ENCODE measurements around the gene NCKAP5.

NCKAP5 gene

GRCh38 chr2:132789066-132789465 lies 779.2 kb downstream of the NCKAP5 start:
- no peak for TF ChIP-seq USF1 (IDR thresholded peaks at IDR 0.05)
- TF ChIP-seq EGR1 (IDR thresholded peaks at IDR 0.05): no peak
- no peak for TF ChIP-seq CEBPB (IDR thresholded peaks at IDR 0.05)
- no peak for TF ChIP-seq REST (IDR thresholded peaks at IDR 0.05; ENCODE audit: low read depth)
- TF ChIP-seq NFIC (IDR thresholded peaks at IDR 0.05): no peak
- TF ChIP-seq FOXM1 (IDR thresholded peaks at IDR 0.05; ENCODE audit: borderline replicate concordance, low read depth): no peak
- TF ChIP-seq MAX (IDR thresholded peaks at IDR 0.05): no peak

GRCh38 chr2:132788310-132788838 lies 779.9 kb downstream of the NCKAP5 start:
- TF ChIP-seq MAX (IDR thresholded peaks at IDR 0.05) (no peak), CEBPB (IDR thresholded peaks at IDR 0.05) (no peak), TEAD4 (IDR thresholded peaks at IDR 0.05) (no peak), RAD21 (IDR thresholded peaks at IDR 0.05; ENCODE audit: low read depth) (no peak), YY1 (IDR thresholded peaks at IDR 0.05; ENCODE audit: low read depth) (no peak), TAF1 (IDR thresholded peaks at IDR 0.05; ENCODE audit: low read depth) (no peak), FOXM1 (IDR thresholded peaks at IDR 0.05; ENCODE audit: borderline replicate concordance, low read depth) (no peak), EP300 (IDR thresholded peaks at IDR 0.05; ENCODE audit: borderline replicate concordance) (no peak), EGR1 (IDR thresholded peaks at IDR 0.05) (no peak), CREB1 (IDR thresholded peaks at IDR 0.05; ENCODE audit: low read depth) (no peak), NFIC (IDR thresholded peaks at IDR 0.05) (no peak), USF1 (IDR thresholded peaks at IDR 0.05) (no peak), REST (IDR thresholded peaks at IDR 0.05; ENCODE audit: low read depth) (no peak)

- TF ChIP-seq EP300 (IDR thresholded peaks at IDR 0.05; ENCODE audit: borderline replicate concordance): no peak
- TF ChIP-seq REST (IDR thresholded peaks at IDR 0.05; ENCODE audit: low read depth): no peak
- no peak for TF ChIP-seq MAX (IDR thresholded peaks at IDR 0.05)
- TF ChIP-seq NFIC (IDR thresholded peaks at IDR 0.05): no peak
- no peak for TF ChIP-seq EGR1 (IDR thresholded peaks at IDR 0.05)
- no peak for TF ChIP-seq TCF12 (IDR thresholded peaks at IDR 0.05; ENCODE audit: low read depth)
- TF ChIP-seq TEAD4 (IDR thresholded peaks at IDR 0.05): no peak
- TF ChIP-seq CREB1 (IDR thresholded peaks at IDR 0.05; ENCODE audit: low read depth): no peak
- no peak for TF ChIP-seq CEBPB (IDR thresholded peaks at IDR 0.05)
- no peak for TF ChIP-seq TAF1 (IDR thresholded peaks at IDR 0.05; ENCODE audit: low read depth)
- no peak for TF ChIP-seq RAD21 (IDR thresholded peaks at IDR 0.05; ENCODE audit: low read depth)
- no peak for TF ChIP-seq FOXM1 (IDR thresholded peaks at IDR 0.05; ENCODE audit: borderline replicate concordance, low read depth)
- TF ChIP-seq ZBTB7A (IDR thresholded peaks at IDR 0.05; ENCODE audit: low read depth): no peak
- TF ChIP-seq USF1 (IDR thresholded peaks at IDR 0.05): no peak
- TF ChIP-seq YY1 (IDR thresholded peaks at IDR 0.05; ENCODE audit: low read depth): no peak
These were observed 784.4 kb downstream of the NCKAP5 start for GRCh38 chr2:132783883-132784282.

- no peak for TF ChIP-seq FOXM1 (IDR thresholded peaks at IDR 0.05; ENCODE audit: borderline replicate concordance, low read depth)
- no peak for TF ChIP-seq NFIC (IDR thresholded peaks at IDR 0.05)
- no peak for TF ChIP-seq USF1 (IDR thresholded peaks at IDR 0.05)
- no peak for TF ChIP-seq CEBPB (IDR thresholded peaks at IDR 0.05)
- no peak for TF ChIP-seq EGR1 (IDR thresholded peaks at IDR 0.05)
- TF ChIP-seq CREB1 (IDR thresholded peaks at IDR 0.05; ENCODE audit: low read depth): no peak
- TF ChIP-seq TEAD4 (IDR thresholded peaks at IDR 0.05): no peak
- TF ChIP-seq YY1 (IDR thresholded peaks at IDR 0.05; ENCODE audit: low read depth): no peak
- TF ChIP-seq EP300 (IDR thresholded peaks at IDR 0.05; ENCODE audit: borderline replicate concordance): no peak
- TF ChIP-seq MAX (IDR thresholded peaks at IDR 0.05): no peak
- no peak for TF ChIP-seq ZBTB7A (IDR thresholded peaks at IDR 0.05; ENCODE audit: low read depth)
- TF ChIP-seq TCF12 (IDR thresholded peaks at IDR 0.05; ENCODE audit: low read depth): no peak
These were observed 786.0 kb downstream of the NCKAP5 start for GRCh38 chr2:132782176-132782783.
